H1 (cell line): Measurements from ENCODE around the gene SMG5. TPM values are rescaled to one million over a fixed set of nuclear protein-coding genes. Genes with fewer than 3 reads are reported as not detected.

Source experiments
- CTCF ChIA-PET: fragments of 300-600 bp; sonication (Branson Sonifier 250); formaldehyde crosslinking; loops from one replicate; lab custom pipeline; 2021; ENCODE audit not compliant: partially characterized antibody; lab: Charles Lee
- POLR2A ChIA-PET: fragments of 300-600 bp; sonication (Branson Sonifier 250); formaldehyde crosslinking; loops from one replicate; lab custom pipeline; 2021; ENCODE audit warnings: inconsistent platforms; ENCODE audit not compliant: partially characterized antibody; lab: Charles Lee
- DNase-seq, 2 experiments: peaks; one replicate each; pipeline versions ENCODE4 v3.0.0 to v3.0.0-alpha.2; 2010 to 2022; ENCODE audit warnings: low spot score in 2 of 2, low read depth in 1 of 2, mixed read lengths in 1 of 2
- FAIRE-seq: peaks from 2 replicates; lab custom pipeline; 2011; peaks lifted over from hg19 to GRCh38; lab: Jason Lieb, UNC
- H2AFZ ChIP-seq: 2 replicates; pipeline ENCODE4 v1.8.1; 2012; ENCODE audit warnings: low read length, inconsistent platforms
- H2AK5ac ChIP-seq: 2 replicates; pipeline ENCODE4 v1.6.1; 2013; ENCODE audit warnings: low read depth, low read length
- H2BK120ac ChIP-seq: replicated peaks from 2 replicates; pipeline ENCODE3; 2013; ENCODE audit warnings: low read depth, low read length, inconsistent platforms
- H2BK12ac ChIP-seq: 2 replicates; pipeline ENCODE4 v1.6.1; 2013; ENCODE audit warnings: low read depth, low read length
- H2BK15ac ChIP-seq: 2 replicates; pipeline ENCODE4 v1.6.1; 2013; ENCODE audit warnings: low read length
- H2BK20ac ChIP-seq: 2 replicates; pipeline ENCODE4 v1.6.1; 2013; ENCODE audit warnings: low read length
- H2BK5ac ChIP-seq: 2 replicates; pipeline ENCODE4 v1.6.1; 2013; ENCODE audit warnings: low read depth, low read length
- H3K14ac ChIP-seq: 2 replicates; pipeline ENCODE4 v1.6.1; 2013; ENCODE audit warnings: inconsistent platforms; ENCODE audit not compliant: insufficient read length
- H3K18ac ChIP-seq: 2 replicates; pipeline ENCODE4 v1.6.1; 2013; ENCODE audit warnings: low read length; ENCODE audit errors: extremely low read depth
- H3K23ac ChIP-seq: 2 replicates; pipeline ENCODE4 v1.6.1; 2013; ENCODE audit warnings: inconsistent platforms; ENCODE audit not compliant: insufficient read length
- H3K23me2 ChIP-seq: 2 replicates; pipeline ENCODE4 v1.6.1; 2013; ENCODE audit warnings: low read depth, low read length
- H3K27ac ChIP-seq: 2 replicates; pipeline ENCODE4 v1.6.1; 2011; ENCODE audit warnings: low read depth, low read length, inconsistent platforms
- H3K27me3 ChIP-seq, 4 experiments: replicated peaks in 1 of 4; 1 replicate in 1 of 4; 2 replicates in 3 of 4; pipeline versions ENCODE4 v1.6.1 to v1.8.1; 2011 to 2013; ENCODE audit warnings: low read length in 3 of 4, mild to moderate bottlenecking in 3 of 4, inconsistent platforms in 2 of 4, mixed read lengths in 2 of 4, moderate library complexity in 1 of 4; ENCODE audit not compliant: control insufficient read depth in 3 of 4, insufficient read depth in 3 of 4; ENCODE audit errors: extremely low read depth in 1 of 4
- H3K36me3 ChIP-seq, 4 experiments: 2 replicates each; pipeline versions ENCODE4 v1.6.1 to v1.8.1; 2011 to 2013; ENCODE audit warnings: mild to moderate bottlenecking in 4 of 4, low read length in 3 of 4, moderate library complexity in 2 of 4, control low read depth in 1 of 4, inconsistent platforms in 1 of 4; ENCODE audit not compliant: insufficient read depth in 4 of 4, control insufficient read depth in 2 of 4
- H3K4ac ChIP-seq: replicated peaks from 2 replicates; pipeline ENCODE3; 2013; ENCODE audit warnings: low read length, low read depth, mixed read lengths, inconsistent platforms; ENCODE audit not compliant: insufficient read length
- H3K4me1 ChIP-seq, 4 experiments: replicated peaks in 1 of 4; 1 replicate in 1 of 4; 2 replicates in 3 of 4; pipeline versions ENCODE4 v1.6.1 to v1.8.1; 2011 to 2013; ENCODE audit warnings: low read length in 3 of 4, inconsistent platforms in 2 of 4, mixed read lengths in 1 of 4; ENCODE audit not compliant: insufficient read depth in 4 of 4, control insufficient read depth in 3 of 4
- H3K4me2 ChIP-seq, 2 experiments: 2 replicates each; pipeline versions ENCODE4 v1.6.1 to v1.8.1; 2011 to 2013; ENCODE audit warnings: low read depth in 2 of 2, low read length in 2 of 2, control low read depth in 1 of 2, inconsistent platforms in 1 of 2, mild to moderate bottlenecking in 1 of 2; ENCODE audit not compliant: insufficient read depth in 1 of 2
- H3K4me3 ChIP-seq, 4 experiments: fragments of 200-600, 300-600 bp in 1 of 4; sonication (generic), shearing (Covaris generic), sonication (Bioruptor Twin) in 1 of 4; 2 replicates each; pipeline versions ENCODE4 v1.5.1 to v1.8.1; 2011 to 2016; ENCODE audit warnings: low read length in 4 of 4, low read depth in 3 of 4, control low read depth in 2 of 4, inconsistent platforms in 2 of 4, mild to moderate bottlenecking in 2 of 4, mixed read lengths in 1 of 4, moderate library complexity in 1 of 4; ENCODE audit not compliant: insufficient read depth in 2 of 4; ENCODE audit errors: extremely low read depth in 1 of 4
- H3K56ac ChIP-seq: replicated peaks from 2 replicates; pipeline ENCODE3; 2013; ENCODE audit warnings: low read depth, mild to moderate bottlenecking, mixed read lengths, low read length, inconsistent platforms; ENCODE audit not compliant: insufficient read length
- H3K79me1 ChIP-seq: 2 replicates; pipeline ENCODE4 v1.6.1; 2013; ENCODE audit warnings: low read depth, low read length, control low read depth
- H3K79me2 ChIP-seq, 2 experiments: 2 replicates each; pipeline versions ENCODE4 v1.6.1 to v1.8.1; 2012 to 2013; ENCODE audit warnings: low read length in 2 of 2, mild to moderate bottlenecking in 2 of 2, inconsistent platforms in 1 of 2; ENCODE audit not compliant: insufficient read depth in 2 of 2, control insufficient read depth in 1 of 2
- H3K9ac ChIP-seq, 4 experiments: replicated peaks in 1 of 4; 1 replicate in 1 of 4; 2 replicates in 3 of 4; pipeline versions ENCODE4 v1.6.1 to v1.8.1; 2011 to 2013; ENCODE audit warnings: low read depth in 3 of 4, low read length in 3 of 4, control low read depth in 2 of 4, mild to moderate bottlenecking in 2 of 4, moderate library complexity in 2 of 4, inconsistent platforms in 1 of 4; ENCODE audit errors: extremely low read depth in 1 of 4
- H3K9me3 ChIP-seq, 2 experiments: 2 replicates each; pipeline versions ENCODE4 v1.6.1 to v1.8.1; 2012 to 2013; ENCODE audit warnings: mild to moderate bottlenecking in 2 of 2, moderate library complexity in 2 of 2, control low read depth in 1 of 2, inconsistent platforms in 1 of 2, low read depth in 1 of 2, low read length in 1 of 2, mixed read lengths in 1 of 2; ENCODE audit not compliant: insufficient read depth in 2 of 2
- H4K20me1 ChIP-seq, 2 experiments: replicated peaks in 1 of 2; 2 replicates each; pipeline versions ENCODE3 to v1.8.1; 2011 to 2013; ENCODE audit warnings: inconsistent platforms in 2 of 2, low read length in 2 of 2, mild to moderate bottlenecking in 1 of 2; ENCODE audit not compliant: insufficient read depth in 2 of 2, control insufficient read depth in 1 of 2
- H4K5ac ChIP-seq: 2 replicates; pipeline ENCODE4 v1.6.1; 2013; ENCODE audit warnings: low read length, low read depth, mixed read lengths, inconsistent platforms; ENCODE audit not compliant: insufficient read length
- H4K8ac ChIP-seq: 2 replicates; pipeline ENCODE4 v1.8.0; 2013; ENCODE audit warnings: mild to moderate bottlenecking, moderate library complexity, low read length, inconsistent platforms; ENCODE audit not compliant: insufficient read depth; ENCODE audit errors: extremely low read depth
- H4K91ac ChIP-seq: replicated peaks from 2 replicates; pipeline ENCODE3; 2013; ENCODE audit warnings: low read length, mixed read lengths, inconsistent platforms; ENCODE audit not compliant: insufficient read length
- BACH1 ChIP-seq: IDR thresholded peaks from 2 replicates; pipeline ENCODE4 v1.6.1; 2012; ENCODE audit warnings: low read length, improper control_type of control experiment
- CBX5 ChIP-seq: fragments of 300-800, 300-1000 bp; sonication (generic); IDR thresholded peaks from 2 replicates; pipeline ENCODE4 v1.7.1; 2016; ENCODE audit warnings: antibody characterized with exemption, low read length, low read depth
- GABPA ChIP-seq: IDR thresholded peaks from 2 replicates; pipeline ENCODE4 v1.6.1; 2011; ENCODE audit warnings: mild to moderate bottlenecking, low read length, moderate library complexity, borderline replicate concordance; ENCODE audit not compliant: insufficient read depth
- RFX5 ChIP-seq: IDR thresholded peaks from 2 replicates; pipeline ENCODE4 v1.6.1; 2011; ENCODE audit warnings: low read depth, low read length, improper control_type of control experiment, borderline replicate concordance
- RXRA ChIP-seq: IDR thresholded peaks from 2 replicates; pipeline ENCODE4 v1.6.1; 2011; ENCODE audit warnings: low read depth, mild to moderate bottlenecking, low read length, moderate library complexity; ENCODE audit not compliant: insufficient read depth
- SAP30 ChIP-seq: fragments of 300-600 bp; sonication (generic); IDR thresholded peaks from 2 replicates; pipeline ENCODE4 v1.7.1; 2012; ENCODE audit warnings: low read length, moderate library complexity, mild to moderate bottlenecking, inconsistent platforms; ENCODE audit not compliant: insufficient read depth, insufficient replicate concordance
- SP4 ChIP-seq: IDR thresholded peaks from 2 replicates; pipeline ENCODE4 v1.6.1; 2012; ENCODE audit warnings: low read length, inconsistent platforms
- SRF ChIP-seq: IDR thresholded peaks from 2 replicates; pipeline ENCODE4 v1.6.1; 2011; ENCODE audit warnings: mild to moderate bottlenecking, low read depth, low read length, moderate library complexity
- WGBS, 2 experiments: shearing (Covaris generic) in 1 of 2; methylation state at CpG; one replicate each; pipeline versions ENCODE4 v1.1.6 to v1.1.7; 2013 to 2015; ENCODE audit warnings: low lambda C conversion rate in 2 of 2, mixed read lengths in 2 of 2, inconsistent platforms in 1 of 2, low coverage in 1 of 2, missing lambda C conversion rate in 1 of 2; ENCODE audit not compliant: insufficient replicate concordance in 2 of 2, insufficient coverage in 1 of 2, insufficient read length in 1 of 2; ENCODE audit errors: extremely low coverage in 1 of 2, missing lambda C conversion rate in 1 of 2; 5-methylcytosine and 5-hydroxymethylcytosine counted together
- polyA plus RNA-seq, 7 experiments: library from polyadenylated mRNA; depleted of rRNA in 3 of 7; stranded (reverse) in 5 of 7; unstranded in 2 of 7; fragments of >200 nt in 5 of 7; fragments of 200-250 nt in 2 of 7; gene quantifications; 1 replicate in 5 of 7; 2 replicates in 1 of 7; 4 replicates in 1 of 7; pipeline versions ENCODE4 v1.2.1 to v1.2.3, GENCODE V29; 2011 to 2013; ENCODE audit warnings: missing spikeins in 2 of 7, mixed read lengths in 2 of 7
- total RNA-seq: library from RNA; stranded (reverse); fragmentation: NEBNext Ultra II Directional; extraction: Animal tissue kit (Norgen Biotek cat#: 25700); gene quantifications from 2 replicates; pipeline ENCODE4 v1.2.1, GENCODE V29; 2021
- TF ChIP-seq, protein P1 (sequence below): IDR thresholded peaks from 2 replicates; pipeline ENCODE4 v1.6.1; 2012; ENCODE audit warnings: low read length, inconsistent platforms

The SMG5 gene
- total and polyA plus RNA-seq, 2 of the 8 experiments (the other 6 are each of a cell fraction or from before 2014, with no cell fraction given) = 32.7 to 98.0 TPM

DNA sequence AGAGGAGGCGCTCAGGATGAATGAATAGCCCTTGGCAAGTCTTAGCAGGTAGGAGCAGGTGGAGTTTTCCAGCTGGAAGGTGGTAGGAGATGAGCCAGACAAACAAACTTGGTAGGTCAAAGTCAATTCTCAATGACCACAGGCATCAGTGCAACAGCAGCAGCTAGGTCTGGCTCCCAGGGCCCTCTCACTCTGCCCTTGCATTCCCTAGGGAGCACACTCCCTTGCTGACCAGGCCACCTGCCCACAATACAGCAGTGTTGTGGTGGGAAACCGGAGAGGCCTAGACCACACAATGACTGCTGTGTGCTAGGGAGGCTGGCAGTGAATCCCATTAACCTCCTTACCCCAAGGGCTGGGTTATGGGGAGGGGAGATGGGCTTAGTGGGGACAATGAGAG is 21.7 kb downstream of the SMG5 start:
- Histone ChIP-seq H3K14ac (no peak overlapping the region), H3K79me2 (no peaks in the 10 kb centered on the region), H3K56ac (no peak overlapping the region), H3K36me3 (peaks cover 56 to 91% (median 82%) of the 10 kb centered on the region in 4 experiments), H4K91ac (no peak overlapping the region), H2AFZ (no peak overlapping the region), H3K4ac (no peak overlapping the region), H3K79me1 (no peaks in the 10 kb centered on the region; the same call in 1 of the 2 replicates), H2BK12ac (no peak overlapping the region), H4K20me1 (peaks cover 0 to 6% of the 10 kb centered on the region in 2 experiments), H3K4me2 (no peak overlapping the region), H3K27me3 (no peaks in the 10 kb centered on the region), H3K4me1 (no peaks in the 10 kb centered on the region), H2AK5ac (no peak overlapping the region), H3K27ac (no peak overlapping the region), H2BK120ac (no peak overlapping the region), H2BK5ac (no peak overlapping the region; the same call in 1 of the 2 replicates), H3K18ac (no peak overlapping the region), H2BK20ac (no peak overlapping the region), H3K23me2 (no peaks in the 10 kb centered on the region), H4K5ac (no peak overlapping the region), H3K9ac (no peak overlapping the region), H3K23ac (no peak overlapping the region), H2BK15ac (no peak overlapping the region), H3K9me3 (peaks cover 0 to 2% of the 10 kb centered on the region in 2 experiments; a peak in 1 of 4 replicates), H3K4me3 (no peak overlapping the region), H4K8ac (no peak overlapping the region)
- FAIRE-seq (no peak), DNase-seq (no peak)
- POLR2A ChIA-PET = interaction anchor here (0.6 to 5.3 kb wide), 10 partner anchors 8 to 66 kb away, joined by 3 to 30 read pairs (median 4); partner anchors contain the start of genes PAQR6 and SMG5
- 91% methylated on average over 2 of the region's 2 CpGs; no CpG with 5 or more reads in 1 of the 2 experiments for WGBS, 2 experiments
- CTCF ChIA-PET = interaction anchor here (1.5 to 47.2 kb wide), 7 partner anchors 9 to 120 kb away, joined by 3 to 1265 read pairs (median 11); partner anchors contain the start of genes PAQR6 and SEMA4A
- no peak for TF ChIP-seq RFX5
- TF ChIP-seq SP4 = no peak
- no peak for TF ChIP-seq SRF
- no peak for TF ChIP-seq RXRA
- no peak for TF ChIP-seq SAP30
- TF ChIP-seq CBX5 = no peak
- no peak for TF ChIP-seq BACH1
- TF ChIP-seq, protein P1, sequence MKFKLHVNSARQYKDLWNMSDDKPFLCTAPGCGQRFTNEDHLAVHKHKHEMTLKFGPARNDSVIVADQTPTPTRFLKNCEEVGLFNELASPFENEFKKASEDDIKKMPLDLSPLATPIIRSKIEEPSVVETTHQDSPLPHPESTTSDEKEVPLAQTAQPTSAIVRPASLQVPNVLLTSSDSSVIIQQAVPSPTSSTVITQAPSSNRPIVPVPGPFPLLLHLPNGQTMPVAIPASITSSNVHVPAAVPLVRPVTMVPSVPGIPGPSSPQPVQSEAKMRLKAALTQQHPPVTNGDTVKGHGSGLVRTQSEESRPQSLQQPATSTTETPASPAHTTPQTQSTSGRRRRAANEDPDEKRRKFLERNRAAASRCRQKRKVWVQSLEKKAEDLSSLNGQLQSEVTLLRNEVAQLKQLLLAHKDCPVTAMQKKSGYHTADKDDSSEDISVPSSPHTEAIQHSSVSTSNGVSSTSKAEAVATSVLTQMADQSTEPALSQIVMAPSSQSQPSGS = no peak
- TF ChIP-seq GABPA = no peak
